Measurements from ENCODE around the gene MLF1.

GRCh38 chr3:158560979-158561378 is 10.0 kb upstream of the MLF1 start:
- TF ChIP-seq TAF1 (IDR thresholded peaks at IDR 0.05; ENCODE audit: low read depth, low read length) (no peak), POLR2A (IDR thresholded peaks at IDR 0.05; ENCODE audit: low read depth, low read length) (no peak), POLR2AphosphoS5 (IDR thresholded peaks at IDR 0.05; ENCODE audit: low read depth, low read length) (no peak), PAX5 (IDR thresholded peaks at IDR 0.05; ENCODE audit: insufficient read depth, low read length, severe bottlenecking) (no peak), SPI1 (IDR thresholded peaks at IDR 0.05; ENCODE audit: low read depth, low read length) (no peak)

Measured in GM12891 (cell line).